Ishikawa (cell line): ENCODE results near the gene PANX2.

Experiments used
- CEBPB ChIP-seq: IDR thresholded peaks from 2 replicates; pipeline ENCODE4 v1.6.1; 2012
- EGR1 ChIP-seq: IDR thresholded peaks from 2 replicates; pipeline ENCODE4 v1.6.1; 2012
- EP300 ChIP-seq: IDR thresholded peaks from 2 replicates; pipeline ENCODE4 v1.6.1; 2012; ENCODE audit warnings: borderline replicate concordance
- FOXM1 ChIP-seq: IDR thresholded peaks from 2 replicates; pipeline ENCODE4 v1.6.1; 2012; ENCODE audit warnings: low read depth, borderline replicate concordance
- MAX ChIP-seq: IDR thresholded peaks from 2 replicates; pipeline ENCODE4 v1.6.1; 2012
- NFIC ChIP-seq: IDR thresholded peaks from 2 replicates; pipeline ENCODE4 v1.6.1; 2012
- TAF1 ChIP-seq: IDR thresholded peaks from 2 replicates; pipeline ENCODE4 v1.6.1; 2012; ENCODE audit warnings: low read depth, mild to moderate bottlenecking
- TEAD4 ChIP-seq: IDR thresholded peaks from 2 replicates; pipeline ENCODE4 v1.6.1; 2012
- YY1 ChIP-seq: IDR thresholded peaks from 2 replicates; pipeline ENCODE4 v1.6.1; 2012; ENCODE audit warnings: low read depth
- ZBTB7A ChIP-seq: IDR thresholded peaks from 2 replicates; pipeline ENCODE4 v1.6.1; 2012; ENCODE audit warnings: low read depth
- TF ChIP-seq, protein P1 (sequence below): IDR thresholded peaks from 2 replicates; pipeline ENCODE4 v1.6.1; 2012; ENCODE audit warnings: low read depth, mild to moderate bottlenecking

DNA sequence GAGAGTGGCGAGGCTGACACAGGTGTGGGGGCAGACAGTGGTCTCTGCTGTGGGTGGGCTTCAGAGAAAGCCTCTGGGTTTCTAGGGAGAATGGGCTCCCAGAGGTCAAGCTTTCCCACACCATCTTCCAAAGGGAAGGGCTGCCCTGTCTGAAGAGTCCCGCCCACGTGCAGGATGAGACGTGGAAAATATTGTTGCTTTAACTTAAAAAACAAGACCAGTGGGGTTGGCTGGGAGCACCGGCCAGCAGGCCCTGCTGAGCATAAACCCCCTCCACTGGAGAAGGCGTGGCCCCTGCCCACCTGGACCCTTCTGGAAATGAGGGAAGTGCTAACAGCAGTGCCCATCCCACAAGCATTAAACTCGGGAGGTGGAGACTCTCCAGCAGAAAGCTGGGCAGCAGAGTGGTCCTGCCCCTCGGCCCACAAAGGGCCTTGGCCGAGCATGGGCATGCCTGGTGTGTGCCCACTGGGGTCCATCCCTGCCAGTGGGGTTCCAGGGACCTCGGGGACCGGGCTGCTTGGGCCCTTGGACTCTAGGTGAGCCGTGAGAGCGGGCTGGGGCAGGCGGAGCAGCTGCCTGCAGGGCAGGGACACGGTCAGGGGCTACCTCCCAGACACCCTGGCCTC, 45.6 kb downstream of the PANX2 start:
- TF ChIP-seq ZBTB7A, result no peak
- TF ChIP-seq, protein P1, sequence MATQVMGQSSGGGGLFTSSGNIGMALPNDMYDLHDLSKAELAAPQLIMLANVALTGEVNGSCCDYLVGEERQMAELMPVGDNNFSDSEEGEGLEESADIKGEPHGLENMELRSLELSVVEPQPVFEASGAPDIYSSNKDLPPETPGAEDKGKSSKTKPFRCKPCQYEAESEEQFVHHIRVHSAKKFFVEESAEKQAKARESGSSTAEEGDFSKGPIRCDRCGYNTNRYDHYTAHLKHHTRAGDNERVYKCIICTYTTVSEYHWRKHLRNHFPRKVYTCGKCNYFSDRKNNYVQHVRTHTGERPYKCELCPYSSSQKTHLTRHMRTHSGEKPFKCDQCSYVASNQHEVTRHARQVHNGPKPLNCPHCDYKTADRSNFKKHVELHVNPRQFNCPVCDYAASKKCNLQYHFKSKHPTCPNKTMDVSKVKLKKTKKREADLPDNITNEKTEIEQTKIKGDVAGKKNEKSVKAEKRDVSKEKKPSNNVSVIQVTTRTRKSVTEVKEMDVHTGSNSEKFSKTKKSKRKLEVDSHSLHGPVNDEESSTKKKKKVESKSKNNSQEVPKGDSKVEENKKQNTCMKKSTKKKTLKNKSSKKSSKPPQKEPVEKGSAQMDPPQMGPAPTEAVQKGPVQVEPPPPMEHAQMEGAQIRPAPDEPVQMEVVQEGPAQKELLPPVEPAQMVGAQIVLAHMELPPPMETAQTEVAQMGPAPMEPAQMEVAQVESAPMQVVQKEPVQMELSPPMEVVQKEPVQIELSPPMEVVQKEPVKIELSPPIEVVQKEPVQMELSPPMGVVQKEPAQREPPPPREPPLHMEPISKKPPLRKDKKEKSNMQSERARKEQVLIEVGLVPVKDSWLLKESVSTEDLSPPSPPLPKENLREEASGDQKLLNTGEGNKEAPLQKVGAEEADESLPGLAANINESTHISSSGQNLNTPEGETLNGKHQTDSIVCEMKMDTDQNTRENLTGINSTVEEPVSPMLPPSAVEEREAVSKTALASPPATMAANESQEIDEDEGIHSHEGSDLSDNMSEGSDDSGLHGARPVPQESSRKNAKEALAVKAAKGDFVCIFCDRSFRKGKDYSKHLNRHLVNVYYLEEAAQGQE, result no peak
- no peak for TF ChIP-seq EP300
- no peak for TF ChIP-seq EGR1
- no peak for TF ChIP-seq YY1
- TF ChIP-seq FOXM1, result no peak
- TF ChIP-seq TAF1, result no peak
- TF ChIP-seq NFIC, result no peak
- no peak for TF ChIP-seq MAX
- no peak for TF ChIP-seq TEAD4
- no peak for TF ChIP-seq CEBPB
